HG03520 (cell line): ENCODE results near the gene ASTN2.
"Not testable (repeated sequence)": the region's sequence is repeated elsewhere in the genome, so short reads cannot be mapped to it uniquely, and the experiment has no call there.

Experiments
- ATAC-seq: cut with Tn5 transposase; IDR thresholded peaks from one replicate; pipeline ENCODE4 v1.9.1; 2021; ENCODE audit warnings: mild to moderate bottlenecking, moderate library complexity; ENCODE audit not compliant: unreplicated experiment

ASTN2 gene

GRCh38 chr9:116843863-116844620 is 570.8 kb downstream of the ASTN2 start:
- no peak for ATAC-seq

GRCh38 chr9:116842658-116843057 is 572.2 kb downstream of the ASTN2 start:
- ATAC-seq, result no peak

- ATAC-seq, result not testable (repeated sequence)
These were observed 576.4 kb downstream of the ASTN2 start for GRCh38 chr9:116838468-116838867.

GRCh38 chr9:116837018-116837989 is 577.6 kb downstream of the ASTN2 start:
- ATAC-seq, result no peak

- not testable (repeated sequence) for ATAC-seq
These were observed 584.5 kb downstream of the ASTN2 start for GRCh38 chr9:116830321-116830720.

GRCh38 chr9:116821633-116822229 is 593.1 kb downstream of the ASTN2 start:
- ATAC-seq, result no peak

GRCh38 chr9:116819116-116819515 is 595.7 kb downstream of the ASTN2 start:
- ATAC-seq, result no peak

- ATAC-seq, result peak; percentile 71
These were observed 597.1 kb downstream of the ASTN2 start for GRCh38 chr9:116817762-116818161.

- ATAC-seq, result no peak
These were observed 598.4 kb downstream of the ASTN2 start for GRCh38 chr9:116816484-116816883.

- no peak for ATAC-seq
These were observed 599.0 kb downstream of the ASTN2 start for GRCh38 chr9:116815835-116816234.

- no peak for ATAC-seq
These were observed 601.9 kb downstream of the ASTN2 start for GRCh38 chr9:116813031-116813300.

- ATAC-seq, result no peak
These were observed 602.4 kb downstream of the ASTN2 start for GRCh38 chr9:116812231-116813030.

- no peak for ATAC-seq
These were observed 605.2 kb downstream of the ASTN2 start for GRCh38 chr9:116809656-116810055.

- ATAC-seq, result no peak
These were observed 608.8 kb downstream of the ASTN2 start for GRCh38 chr9:116806075-116806474.

GRCh38 chr9:116800885-116801284 is 614.0 kb downstream of the ASTN2 start:
- ATAC-seq, result no peak

GRCh38 chr9:116800074-116800473 is 614.8 kb downstream of the ASTN2 start:
- no peak for ATAC-seq

- no peak for ATAC-seq
These were observed 616.3 kb downstream of the ASTN2 start for GRCh38 chr9:116798521-116798920.

- no peak for ATAC-seq
These were observed 617.6 kb downstream of the ASTN2 start for GRCh38 chr9:116797276-116797675.

- ATAC-seq, result no peak
These were observed 618.2 kb downstream of the ASTN2 start for GRCh38 chr9:116796669-116797068.

- ATAC-seq, result no peak
These were observed 619.0 kb downstream of the ASTN2 start for GRCh38 chr9:116795821-116796220.

- ATAC-seq, result no peak
These were observed 622.6 kb downstream of the ASTN2 start for GRCh38 chr9:116792271-116792670.
